ENCODE data around the gene POLR3C. TPM values are rescaled to one million over a fixed set of nuclear protein-coding genes. Genes with fewer than 3 reads are reported as not detected.

The POLR3C gene
- total and polyA plus RNA-seq, 2 of the 13 experiments (the other 11 are each of a cell fraction or from before 2014, with no cell fraction given), result 15.5 to 24.3 TPM

DNA sequence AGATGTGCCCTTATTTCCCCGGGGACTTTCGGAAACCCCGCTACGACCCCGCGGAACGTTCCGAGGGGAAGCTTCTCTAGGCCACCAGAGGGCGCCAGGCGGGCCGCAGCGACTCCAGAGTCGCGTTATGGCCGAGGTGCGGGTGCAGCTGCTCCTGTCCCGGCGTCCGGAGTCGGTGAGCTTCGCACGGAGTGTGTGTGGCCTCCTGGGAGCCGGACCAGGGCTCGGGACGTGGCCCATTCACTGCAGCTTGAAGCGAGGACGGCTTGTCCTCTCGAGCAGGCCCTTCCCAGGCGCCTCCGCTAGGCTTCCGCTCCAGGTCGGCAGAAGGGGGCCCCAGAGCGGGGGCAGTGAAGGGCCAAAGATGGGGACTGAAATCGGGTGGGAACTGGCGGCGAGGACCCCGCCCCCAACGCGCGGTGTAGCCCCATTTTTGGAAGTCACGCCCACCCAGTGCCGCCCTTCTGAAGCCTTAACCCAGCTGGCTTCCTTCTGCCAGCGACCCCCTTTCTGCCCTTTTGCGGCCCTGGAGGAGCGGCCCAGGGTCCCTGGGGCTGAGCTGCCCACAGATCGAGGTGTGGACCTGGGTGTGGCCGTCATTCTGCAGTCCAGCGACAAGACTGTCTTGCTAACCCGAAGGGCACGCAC is 21.6 kb downstream of the POLR3C start, which contains the start of gene NUDT17 (continued):
- no peak for TF ChIP-seq KIAA2018 (CRISPR knock-in tag; IDR thresholded peaks at IDR 0.05; ENCODE audit: borderline replicate concordance)
- TF ChIP-seq FOXA3 (CRISPR knock-in tag; IDR thresholded peaks at IDR 0.05), result no peak
- no peak for TF ChIP-seq NAIF1 (CRISPR knock-in tag; IDR thresholded peaks at IDR 0.05; ENCODE audit: borderline replicate concordance)
- TF ChIP-seq ASH2L (IDR thresholded peaks at IDR 0.05; ENCODE audit: insufficient read length, low read depth, low read length), result peak; percentile 21
- TF ChIP-seq MIER2 (CRISPR knock-in tag; IDR thresholded peaks at IDR 0.05), result no peak
- 0 out of 2 replicates have a peak, but pooled peaks have one; percentile 40 for TF ChIP-seq IRF9 (CRISPR knock-in tag; IDR thresholded peaks at IDR 0.05; ENCODE audit: borderline replicate concordance)
- TF ChIP-seq ZNF790 (CRISPR knock-in tag; IDR thresholded peaks at IDR 0.05; ENCODE audit: borderline replicate concordance), result no peak
- TF ChIP-seq KLF16 (CRISPR knock-in tag; IDR thresholded peaks at IDR 0.05), result peak in 1 of 2 experiments; percentile 63; a peak in 1 of 4 replicates
- TF ChIP-seq RXRA (CRISPR knock-in tag; IDR thresholded peaks at IDR 0.05), result peak; percentile 40; the same call in 1 of the 2 replicates
- TF ChIP-seq PTBP1 (IDR thresholded peaks at IDR 0.05; ENCODE audit: low read depth, low read length, poor library complexity, severe bottlenecking), result no peak
- TF ChIP-seq, protein P1, sequence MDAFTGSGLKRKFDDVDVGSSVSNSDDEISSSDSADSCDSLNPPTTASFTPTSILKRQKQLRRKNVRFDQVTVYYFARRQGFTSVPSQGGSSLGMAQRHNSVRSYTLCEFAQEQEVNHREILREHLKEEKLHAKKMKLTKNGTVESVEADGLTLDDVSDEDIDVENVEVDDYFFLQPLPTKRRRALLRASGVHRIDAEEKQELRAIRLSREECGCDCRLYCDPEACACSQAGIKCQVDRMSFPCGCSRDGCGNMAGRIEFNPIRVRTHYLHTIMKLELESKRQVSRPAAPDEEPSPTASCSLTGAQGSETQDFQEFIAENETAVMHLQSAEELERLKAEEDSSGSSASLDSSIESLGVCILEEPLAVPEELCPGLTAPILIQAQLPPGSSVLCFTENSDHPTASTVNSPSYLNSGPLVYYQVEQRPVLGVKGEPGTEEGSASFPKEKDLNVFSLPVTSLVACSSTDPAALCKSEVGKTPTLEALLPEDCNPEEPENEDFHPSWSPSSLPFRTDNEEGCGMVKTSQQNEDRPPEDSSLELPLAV (CRISPR knock-in tag; conservative IDR thresholded peaks at IDR 0.05; ENCODE audit: low read depth), result no peak
- peak; percentile 78 for TF ChIP-seq RAD21 (CRISPR knock-in tag; IDR thresholded peaks at IDR 0.05)
- TF ChIP-seq SNAPC2 (CRISPR knock-in tag; IDR thresholded peaks at IDR 0.05), result no peak
